Activated B cell treated with CpG ODN at 0.5 μM for 24 hours (primary cell): ENCODE data around the gene EPS8L2. TPM values are rescaled to one million over a fixed set of nuclear protein-coding genes. Genes with fewer than 3 reads are reported as not detected.
A peak's percentile ranks its signal among the peaks of the same experiment; 100 is the strongest.

Source experiments
- ATAC-seq: fragments of 200-7000 bp; cut with Tn5 transposase; one replicate; pipeline ENCODE4 v1.10.0; 2021; ENCODE audit warnings: low read depth, mild to moderate bottlenecking, moderate library complexity
- CTCF ChIA-PET: fragments of 350-600 bp; sonication (Branson Sonifier 250); formaldehyde crosslinking; loops from one replicate; lab custom pipeline; 2021; ENCODE audit warnings: antibody characterized with exemption; lab: Charles Lee
- POLR2A ChIA-PET: fragments of 350-600 bp; sonication (Branson Sonifier 250); formaldehyde crosslinking; loops from one replicate; lab custom pipeline; 2021; ENCODE audit warnings: antibody characterized with exemption; lab: Charles Lee
- DNase-seq: peaks from one replicate; pipeline ENCODE4 v3.0.0; 2022
- H3K27ac Mint-ChIP-seq: one replicate; pipeline ENCODE4 v1.8.0; 2020; ENCODE audit warnings: mixed read lengths
- H3K27me3 Mint-ChIP-seq: one replicate; pipeline ENCODE4 v1.8.0; 2021; ENCODE audit warnings: mixed read lengths
- H3K36me3 Mint-ChIP-seq: one replicate; pipeline ENCODE4 v1.8.0; 2021; ENCODE audit warnings: low read depth, mixed read lengths
- H3K4me1 Mint-ChIP-seq: one replicate; pipeline ENCODE4 v1.8.0; 2021; ENCODE audit warnings: mixed read lengths
- H3K4me3 Mint-ChIP-seq: one replicate; pipeline ENCODE4 v1.8.0; 2020; ENCODE audit warnings: mild to moderate bottlenecking, mixed read lengths
- H3K9me3 Mint-ChIP-seq: one replicate; pipeline ENCODE4 v1.8.0; 2020; ENCODE audit warnings: mixed read lengths
- CTCF ChIP-seq: fragments of 200-600 bp; IDR thresholded peaks from one replicate; pipeline ENCODE4 v1.8.0; 2022; ENCODE audit warnings: antibody characterized with exemption, mild to moderate bottlenecking
- intact Hi-C: fragments of 100-400 bp; cut with micrococcal nuclease; formaldehyde crosslinking; loops from one replicate; pipeline ENCODE4 v1.15.1; 2024
- total RNA-seq: library from RNA; stranded (reverse); gene quantifications from 2 replicates; pipeline ENCODE4 v1.2.3, GENCODE V29; 2022

EPS8L2 gene
- total RNA-seq, 1 donor from 2014 or later: 5.9 TPM

DNA sequence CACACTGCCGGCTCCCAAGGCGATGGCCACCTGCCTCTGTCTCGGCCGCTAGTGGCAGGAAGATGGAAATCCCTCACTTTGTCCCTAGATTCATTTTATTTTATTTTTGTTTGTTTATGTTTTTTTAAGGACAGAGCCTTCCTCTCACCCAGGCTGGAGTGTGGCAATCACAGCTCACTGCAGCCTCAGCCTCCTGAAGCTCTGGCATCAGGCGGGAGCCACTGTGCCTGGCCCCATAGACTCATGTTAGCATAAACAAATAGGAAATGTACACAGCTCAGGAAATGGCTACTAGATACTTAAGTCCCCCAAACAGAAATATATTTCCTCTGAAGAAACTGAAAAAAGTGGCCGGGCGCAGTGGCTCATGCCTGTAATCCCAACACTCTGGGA, 6.9 kb upstream of the EPS8L2 start:
- intact Hi-C loops: loop anchor here (10.0 kb wide), 1 partner anchor 686 kb away; the partner anchor contains the start of gene BRSK2
- ChIA-PET CTCF (interaction anchor here (9.7 kb wide), 1 partner anchor 25 kb away, joined by 70 read pairs; no protein-coding TSS in a partner anchor), POLR2A (interaction anchor here (6.1 kb wide), 1 partner anchor 24 kb away, joined by 95 read pairs; no protein-coding TSS in a partner anchor)
- Mint-ChIP-seq H3K9me3 (no peaks in the 10 kb centered on the region), H3K27ac (peak overlapping the region; percentile 18), H3K4me3 (no peak overlapping the region), H3K36me3 (peaks cover 24% of the 10 kb centered on the region), H3K4me1 (peaks cover 25% of the 10 kb centered on the region), H3K27me3 (no peaks in the 10 kb centered on the region)
- DNase-seq (no peak), ATAC-seq (no peak)
- no peak for TF ChIP-seq CTCF

GRCh38 chr11:699753-700152, 6.3 kb upstream of the EPS8L2 start:
- Mint-ChIP-seq H3K27me3 (no peaks in the 10 kb centered on the region), H3K4me3 (no peak overlapping the region), H3K4me1 (peaks cover 23% of the 10 kb centered on the region), H3K36me3 (peaks cover 24% of the 10 kb centered on the region), H3K27ac (no peak overlapping the region), H3K9me3 (no peaks in the 10 kb centered on the region)
- ATAC-seq (no peak), DNase-seq (no peak)
- ChIA-PET CTCF (interaction anchor here (9.7 kb wide), 1 partner anchor 25 kb away, joined by 70 read pairs; no protein-coding TSS in a partner anchor), POLR2A (no interaction called here)
- TF ChIP-seq CTCF: no peak
- intact Hi-C loops: loop anchor here (10.0 kb wide), 1 partner anchor 685 kb away; the partner anchor contains the start of gene BRSK2

DNA sequence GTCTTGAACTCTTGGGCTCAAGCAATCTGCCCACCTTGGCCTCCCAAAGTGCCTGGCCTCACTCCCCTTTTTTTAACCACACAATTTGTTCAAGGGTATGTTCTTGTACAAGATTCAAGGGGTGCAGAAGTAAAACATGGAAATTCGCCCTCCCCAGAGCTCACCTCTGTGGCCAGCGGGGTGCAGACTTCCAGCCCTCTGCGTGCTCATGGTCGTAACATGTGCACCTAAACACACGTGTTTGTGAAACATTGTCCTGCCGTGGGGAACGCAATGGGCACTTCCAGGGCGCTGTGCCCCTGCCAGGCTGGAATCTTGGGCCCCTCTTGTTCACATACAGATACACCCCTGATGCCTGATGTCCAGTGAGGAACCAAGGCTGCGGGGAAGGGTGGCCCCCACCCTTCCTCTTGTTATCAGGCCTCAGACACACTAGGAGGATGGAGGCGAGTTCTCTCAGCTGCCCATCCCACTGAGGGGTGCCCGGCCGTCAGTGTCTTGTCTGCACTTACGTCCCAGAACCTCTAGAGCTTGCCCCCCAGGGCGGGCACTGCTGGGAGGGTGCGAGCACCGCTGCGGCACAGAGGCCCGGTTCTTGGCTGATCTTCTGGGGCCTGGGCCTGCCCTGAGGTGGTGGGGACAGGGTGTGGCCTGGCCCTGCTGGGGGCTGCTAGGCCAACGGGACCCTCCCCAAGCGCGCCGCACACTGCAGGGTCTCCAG, 4.1 kb upstream of the EPS8L2 start:
- CTCF ChIA-PET: no interaction called here
- intact Hi-C loops: no loop called here
- POLR2A ChIA-PET: interaction anchor here (0.6 to 1.0 kb wide), 3 partner anchors 9 to 401 kb away, joined by 3 to 8 read pairs (median 6); no protein-coding TSS in a partner anchor

DNA sequence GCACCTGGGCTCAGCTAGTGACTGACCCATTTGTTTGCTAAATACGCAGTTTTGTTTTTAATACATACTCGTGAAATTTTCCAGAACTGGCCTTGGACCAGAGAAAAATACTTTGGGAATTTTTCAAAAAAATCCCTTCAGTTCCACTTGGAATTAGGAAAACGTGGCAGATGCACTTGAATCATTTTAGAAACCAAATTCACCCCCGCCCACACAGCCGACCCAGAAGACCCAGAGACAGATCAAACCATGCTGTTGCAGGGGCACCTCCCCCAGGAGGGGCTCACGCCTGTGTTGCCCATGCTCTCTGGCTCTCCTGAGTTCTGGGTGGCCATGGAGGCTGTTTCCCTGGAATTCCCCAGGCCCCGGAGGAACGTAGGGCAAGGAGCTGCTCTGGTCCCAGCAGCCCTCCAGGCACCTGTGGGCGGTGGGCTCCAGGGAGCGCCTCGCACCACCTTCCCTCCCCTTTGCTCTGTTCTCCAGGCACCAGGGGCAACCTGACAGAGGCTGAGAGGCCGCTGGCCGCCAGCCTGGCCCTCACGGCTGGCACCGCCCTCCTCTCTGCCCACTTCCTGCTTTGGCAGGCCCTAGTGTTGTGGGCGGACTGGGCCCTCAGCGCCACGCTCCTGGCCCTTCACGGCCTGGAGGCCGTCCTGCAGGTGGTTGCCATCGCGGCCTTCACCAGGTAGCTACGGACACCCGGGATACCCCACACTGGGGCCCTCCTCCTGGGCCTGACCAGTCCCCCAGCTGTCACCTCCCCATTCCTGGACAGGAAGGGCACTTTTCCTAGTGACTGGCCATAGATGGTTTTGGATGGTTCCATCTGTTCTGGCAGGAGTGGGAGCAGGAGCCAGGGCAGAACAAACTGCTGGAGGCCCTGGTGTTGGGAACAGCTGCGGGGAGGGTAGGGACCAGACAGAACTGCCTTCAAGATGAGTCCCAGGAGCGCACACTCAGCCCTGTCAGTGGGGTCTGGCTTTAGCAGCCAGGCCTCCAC, 3.3 kb upstream of the EPS8L2 start:
- CTCF ChIA-PET: no interaction called here

More for the DNA sequence above, 4.1 kb upstream of the EPS8L2 start:
- Mint-ChIP-seq H3K36me3 (peaks cover 23% of the 10 kb centered on the region), H3K9me3 (no peaks in the 10 kb centered on the region), H3K4me1 (peaks cover 19% of the 10 kb centered on the region), H3K4me3 (no peak overlapping the region), H3K27me3 (no peaks in the 10 kb centered on the region), H3K27ac (no peak overlapping the region)
- DNase-seq (no peak), ATAC-seq (no peak)
- TF ChIP-seq CTCF: no peak

More for the DNA sequence above, 3.3 kb upstream of the EPS8L2 start:
- Mint-ChIP-seq H3K36me3 (peaks cover 23% of the 10 kb centered on the region), H3K4me1 (peaks cover 14% of the 10 kb centered on the region), H3K9me3 (no peaks in the 10 kb centered on the region), H3K27ac (no peak overlapping the region), H3K4me3 (no peak overlapping the region), H3K27me3 (peaks cover 4% of the 10 kb centered on the region)
- ATAC-seq (no peak), DNase-seq (no peak)
- no peak for TF ChIP-seq CTCF
- intact Hi-C loops: no loop called here
- POLR2A ChIA-PET: interaction anchor here (0.6 to 1.3 kb wide), 2 partner anchors 8 to 402 kb away, joined by 3 to 6 read pairs; no protein-coding TSS in a partner anchor
